Fibroblast of pulmonary artery (primary cell): ENCODE data around the gene PDE4D.

Source experiments
- DNase-seq: peaks from one replicate; pipeline ENCODE4 v3.0.0-alpha.2; 2010; ENCODE audit warnings: low read depth
- H3K4me3 ChIP-seq: replicated peaks from 2 replicates; pipeline ENCODE4 v1.5.1; 2011; ENCODE audit warnings: low read depth, mild to moderate bottlenecking, control low read depth, low read length, moderate library complexity
- CTCF ChIP-seq: IDR thresholded peaks from 2 replicates; pipeline ENCODE4 v1.5.1; 2011; ENCODE audit warnings: mild to moderate bottlenecking, control low read depth, low read length, inconsistent platforms; ENCODE audit errors: missing control alignments

Gene PDE4D

GRCh38 chr5:59727186-59727585, 166.3 kb downstream of the PDE4D start:
- DNase-seq = no peak
- H3K4me3 ChIP-seq = no peak overlapping the region
- no peak for TF ChIP-seq CTCF

- TF ChIP-seq CTCF = no peak
- no peak overlapping the region for H3K4me3 ChIP-seq
- no peak for DNase-seq
Observed at GRCh38 chr5:59725392-59725767, 168.1 kb downstream of the PDE4D start.

- peak; percentile 83 for TF ChIP-seq CTCF
- DNase-seq = peak; percentile 80
- H3K4me3 ChIP-seq = no peak overlapping the region
Observed at GRCh38 chr5:59724482-59725391, 168.8 kb downstream of the PDE4D start.

GRCh38 chr5:59722874-59723273, 170.7 kb downstream of the PDE4D start:
- peak; percentile 46 for DNase-seq
- H3K4me3 ChIP-seq = no peak overlapping the region
- no peak for TF ChIP-seq CTCF

GRCh38 chr5:59721741-59722140, 171.8 kb downstream of the PDE4D start:
- DNase-seq = no peak
- TF ChIP-seq CTCF = no peak
- H3K4me3 ChIP-seq = no peak overlapping the region

- no peak overlapping the region for H3K4me3 ChIP-seq
- TF ChIP-seq CTCF = no peak
- DNase-seq = no peak
Observed at GRCh38 chr5:59720063-59720462, 173.5 kb downstream of the PDE4D start.

- no peak for DNase-seq
- H3K4me3 ChIP-seq = no peak overlapping the region
- no peak for TF ChIP-seq CTCF
Observed at GRCh38 chr5:59716966-59717500, 176.5 kb downstream of the PDE4D start.
